Naive B cell (primary cell): ENCODE data around the gene PLCB4. TPM values are rescaled to one million over a fixed set of nuclear protein-coding genes. Genes with fewer than 3 reads are reported as not detected.

Experiments
- ATAC-seq, 2 donors: fragments of 150-1000 bp; cut with Tn5 transposase; 2 replicates each; pipeline ENCODE4 v1.10.0; 2021; ENCODE audit warnings: low read depth in 2 of 2, mild to moderate bottlenecking in 2 of 2, moderate library complexity in 2 of 2
- DNase-seq: peaks from one replicate; pipeline ENCODE4 v3.0.0; 2022
- H3K27ac Mint-ChIP-seq, 6 donors: one replicate each; pipeline ENCODE4 v1.8.0; 2020 to 2022; ENCODE audit warnings: mild to moderate bottlenecking in 6 of 6, mixed read lengths in 6 of 6, moderate library complexity in 5 of 6, inconsistent platforms in 2 of 6
- H3K27me3 Mint-ChIP-seq, 3 donors: one replicate each; pipeline ENCODE4 v1.8.0; 2021 to 2022; ENCODE audit warnings: mixed read lengths in 3 of 3, mild to moderate bottlenecking in 1 of 3
- H3K36me3 Mint-ChIP-seq, 2 donors: one replicate each; pipeline ENCODE4 v1.8.0; 2020 to 2022; ENCODE audit warnings: mixed read lengths in 2 of 2, inconsistent platforms in 1 of 2, mild to moderate bottlenecking in 1 of 2
- H3K4me1 Mint-ChIP-seq, 3 donors: one replicate each; pipeline ENCODE4 v1.8.0; 2020 to 2022; ENCODE audit warnings: mixed read lengths in 3 of 3, inconsistent platforms in 1 of 3, mild to moderate bottlenecking in 1 of 3, moderate library complexity in 1 of 3
- H3K4me3 Mint-ChIP-seq, 8 donors: one replicate each; pipeline ENCODE4 v1.8.0; 2020 to 2022; ENCODE audit warnings: mild to moderate bottlenecking in 8 of 8, mixed read lengths in 8 of 8, moderate library complexity in 8 of 8, inconsistent platforms in 2 of 8
- H3K9me3 Mint-ChIP-seq, 7 donors: one replicate each; pipeline ENCODE4 v1.8.0; 2020 to 2022; ENCODE audit warnings: mixed read lengths in 7 of 7, mild to moderate bottlenecking in 5 of 7, inconsistent platforms in 2 of 7, moderate library complexity in 1 of 7
- polyA plus RNA-seq, 6 donors: library from polyadenylated mRNA; unstranded; fragments of 300-500 nt; fragmentation: Illumina TruSeq; gene quantifications; one replicate each; pipeline ENCODE4 v1.2.3, GENCODE V29; 2021; ENCODE audit warnings: low read depth in 6 of 6

The PLCB4 gene
- polyA plus RNA-seq, 6 donors from 2014 or later, result not detected

DNA sequence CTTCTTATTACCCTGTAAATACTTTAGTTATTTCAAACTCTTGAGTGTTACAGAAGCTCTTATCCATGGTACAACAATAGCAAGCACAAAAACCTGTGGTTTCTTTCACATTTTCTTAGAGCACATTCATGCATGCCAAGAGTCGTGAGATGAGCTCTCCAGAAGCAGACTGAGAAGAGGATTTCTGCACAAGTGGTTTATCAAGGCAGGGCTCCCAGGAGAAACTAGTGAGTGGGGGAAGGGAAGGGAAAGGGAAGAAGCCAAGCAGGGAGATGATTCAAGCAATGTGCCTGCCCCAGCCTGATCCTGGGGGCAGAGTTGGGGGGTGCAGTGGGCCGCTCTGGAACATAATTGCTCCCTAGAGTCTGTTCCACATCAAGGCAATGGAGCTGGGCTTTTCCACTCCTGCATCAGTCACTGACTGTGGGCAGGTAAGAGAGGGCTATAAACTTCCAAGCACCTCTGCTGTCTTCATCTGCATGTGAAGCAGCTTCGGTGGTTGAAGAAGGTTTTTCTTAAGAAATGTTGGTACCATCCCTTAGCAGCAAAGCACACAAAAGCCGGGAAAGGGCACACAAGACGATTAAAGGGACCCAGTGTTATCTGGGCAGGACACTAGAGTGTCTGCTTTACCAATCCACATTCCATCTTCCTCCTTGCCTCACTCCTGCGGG, 152.1 kb downstream of the PLCB4 start:
- Mint-ChIP-seq H3K27me3 (no peaks in the 10 kb centered on the region), H3K27ac (no peak overlapping the region), H3K36me3 (no peaks in the 10 kb centered on the region), H3K4me3 (no peak overlapping the region), H3K4me1 (peaks cover 0 to 17% (median 6%) of the 10 kb centered on the region in 3 donors), H3K9me3 (no peaks in the 10 kb centered on the region)
- DNase-seq (no peak), ATAC-seq (no peak)

DNA sequence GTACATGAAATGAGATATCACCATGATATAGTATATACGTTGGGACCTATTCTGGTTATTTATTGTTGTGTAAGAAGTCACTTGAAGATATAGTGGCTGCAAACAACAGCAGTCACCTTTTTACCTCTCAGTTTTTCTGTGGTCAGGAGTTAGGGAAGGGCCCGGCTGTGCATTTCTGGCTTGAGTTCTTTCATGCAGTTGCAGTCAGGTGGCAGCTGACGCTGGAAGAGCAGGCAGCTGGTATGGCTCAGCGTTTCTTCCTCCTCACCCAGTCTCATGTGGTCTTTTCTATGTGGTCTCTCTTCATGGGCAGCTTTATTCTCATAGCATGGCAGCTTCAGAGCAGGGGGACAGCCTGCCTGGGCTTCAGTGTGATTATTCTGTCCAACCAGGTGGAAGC, 154.4 kb downstream of the PLCB4 start:
- Mint-ChIP-seq H3K36me3 (no peaks in the 10 kb centered on the region), H3K4me1 (peaks cover 0 to 6% (median 0%) of the 10 kb centered on the region in 3 donors), H3K4me3 (no peak overlapping the region), H3K27me3 (no peaks in the 10 kb centered on the region), H3K27ac (no peak overlapping the region), H3K9me3 (no peaks in the 10 kb centered on the region)
- no peak for DNase-seq
- ATAC-seq, result no peak

DNA sequence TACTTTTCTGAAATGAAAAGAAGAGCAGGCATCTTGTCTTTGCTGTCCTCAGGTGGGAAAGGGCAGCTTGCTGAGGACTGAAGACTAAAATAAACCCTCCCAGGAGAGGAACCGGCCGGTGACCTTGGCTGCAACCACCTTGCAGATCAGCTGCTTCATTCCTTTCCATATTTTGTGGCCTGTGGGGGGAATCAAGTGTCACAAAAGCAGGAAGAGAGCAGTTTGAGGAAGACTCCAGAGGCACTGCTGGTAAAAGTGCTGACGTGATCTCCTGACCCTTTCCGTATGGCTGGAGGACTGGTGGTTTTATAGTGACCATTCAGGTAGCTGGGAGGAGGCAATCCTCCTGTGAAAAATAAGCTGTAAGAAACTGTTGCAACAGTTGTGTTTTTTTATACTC, 157.0 kb downstream of the PLCB4 start:
- no peaks in the 10 kb centered on the region for H3K36me3 Mint-ChIP-seq
- no peak for ATAC-seq

DNA sequence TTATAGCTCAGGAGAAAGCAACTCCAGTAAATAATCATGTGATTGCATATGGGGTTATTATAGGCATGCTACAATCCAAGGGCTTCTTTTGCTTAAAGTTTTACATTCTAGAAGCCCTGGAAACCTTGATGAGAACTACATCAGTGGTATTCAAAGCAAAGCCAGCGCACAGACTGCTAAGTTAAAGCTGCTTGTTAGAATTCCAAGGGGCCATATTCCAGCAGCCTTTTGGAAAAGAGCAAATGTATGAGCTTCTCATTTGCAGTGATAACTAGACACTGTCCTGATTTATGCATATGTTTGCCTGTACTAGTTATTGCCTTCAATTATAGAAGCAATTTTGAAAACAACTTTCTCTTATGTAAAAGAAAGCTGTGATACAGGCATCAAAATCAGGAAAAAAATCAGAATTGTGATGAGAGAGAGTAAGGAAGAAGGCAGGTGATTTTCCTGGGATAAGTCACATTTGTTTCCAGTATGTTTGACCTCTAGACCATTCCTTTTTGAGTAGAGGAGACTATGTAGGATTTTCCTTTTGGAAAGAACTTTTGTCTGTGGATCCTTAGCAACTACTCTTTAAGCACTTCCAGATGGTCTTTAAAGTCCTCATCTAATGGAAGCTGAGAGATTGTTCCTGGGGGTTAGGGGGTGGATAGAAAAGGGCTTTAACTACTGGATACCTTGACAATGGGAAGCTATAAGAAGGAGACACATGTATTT, 159.2 kb downstream of the PLCB4 start:
- Mint-ChIP-seq H3K4me3 (no peak overlapping the region), H3K36me3 (no peaks in the 10 kb centered on the region), H3K4me1 (no peaks in the 10 kb centered on the region), H3K27ac (no peak overlapping the region), H3K27me3 (no peaks in the 10 kb centered on the region), H3K9me3 (no peaks in the 10 kb centered on the region)
- ATAC-seq (no peak), DNase-seq (no peak)

More for the DNA sequence above, 157.0 kb downstream of the PLCB4 start:
- Mint-ChIP-seq H3K27ac (no peak overlapping the region), H3K27me3 (no peaks in the 10 kb centered on the region), H3K9me3 (no peaks in the 10 kb centered on the region), H3K4me3 (no peak overlapping the region), H3K4me1 (no peaks in the 10 kb centered on the region)
- no peak for DNase-seq

DNA sequence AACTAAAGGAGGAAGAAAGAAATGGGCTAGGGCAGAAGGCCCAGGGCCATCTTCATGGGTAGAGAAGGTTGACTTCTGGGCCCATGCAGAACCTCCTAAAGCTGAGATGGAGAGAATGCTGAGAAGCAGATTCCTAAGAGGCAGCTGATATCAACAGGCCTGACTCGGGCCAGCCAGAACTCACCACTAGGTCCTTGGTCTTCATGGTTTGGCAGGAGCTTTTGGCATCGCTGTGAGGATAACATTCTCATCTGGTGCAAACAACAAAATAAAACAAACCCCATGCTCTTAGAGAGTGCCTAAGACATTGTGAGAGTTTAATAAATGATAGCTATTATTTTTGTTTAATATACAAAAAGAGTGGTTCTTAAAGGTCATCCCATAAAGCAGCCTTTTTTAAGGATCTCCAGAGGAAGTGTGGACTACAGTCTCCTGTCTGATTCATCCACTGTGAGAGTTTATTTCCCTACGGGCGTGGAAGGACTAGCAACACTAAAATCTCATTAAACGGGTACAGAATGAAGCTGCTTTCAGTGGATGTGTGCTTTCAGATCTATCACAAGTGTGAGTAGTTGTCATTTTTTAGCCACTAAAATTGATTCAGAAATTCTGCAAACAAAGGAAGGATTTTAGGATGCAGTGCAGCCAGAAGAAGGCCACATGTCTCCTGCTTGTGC, 160.0 kb downstream of the PLCB4 start:
- no peaks in the 10 kb centered on the region for H3K9me3 Mint-ChIP-seq
- DNase-seq (no peak), ATAC-seq (no peak)
- peak overlapping the region in 1 of 6 donors; percentile 2 for H3K27ac Mint-ChIP-seq
- H3K27me3 Mint-ChIP-seq, result no peaks in the 10 kb centered on the region
- no peaks in the 10 kb centered on the region for H3K4me1 Mint-ChIP-seq
- H3K4me3 Mint-ChIP-seq, result no peak overlapping the region
- H3K36me3 Mint-ChIP-seq, result no peaks in the 10 kb centered on the region

DNA sequence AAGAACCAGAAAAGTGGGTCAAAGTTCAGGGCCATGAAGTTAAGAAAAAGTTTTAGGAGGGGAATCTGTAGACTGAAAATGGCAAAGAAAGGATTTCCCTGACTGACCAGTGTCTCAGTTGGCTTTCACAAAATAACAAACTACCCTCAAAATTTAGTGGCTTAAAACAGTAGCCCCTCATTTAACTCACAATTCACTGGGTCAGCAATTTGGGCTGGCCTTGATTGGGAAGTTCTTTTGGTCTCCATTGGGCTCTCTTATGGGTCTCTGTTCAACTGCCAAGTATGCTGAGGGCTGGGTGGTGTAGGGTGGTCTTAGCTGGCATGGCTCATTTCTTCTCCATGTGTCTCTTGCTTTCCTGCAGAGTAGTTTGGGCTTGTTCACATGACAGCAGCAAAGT, 161.5 kb downstream of the PLCB4 start:
- no peak for DNase-seq
- no peak overlapping the region for H3K4me3 Mint-ChIP-seq
- no peaks in the 10 kb centered on the region for H3K27me3 Mint-ChIP-seq
- no peak for ATAC-seq
- H3K9me3 Mint-ChIP-seq, result no peaks in the 10 kb centered on the region
- no peaks in the 10 kb centered on the region for H3K4me1 Mint-ChIP-seq
- no peak overlapping the region for H3K27ac Mint-ChIP-seq
- H3K36me3 Mint-ChIP-seq, result no peaks in the 10 kb centered on the region

DNA sequence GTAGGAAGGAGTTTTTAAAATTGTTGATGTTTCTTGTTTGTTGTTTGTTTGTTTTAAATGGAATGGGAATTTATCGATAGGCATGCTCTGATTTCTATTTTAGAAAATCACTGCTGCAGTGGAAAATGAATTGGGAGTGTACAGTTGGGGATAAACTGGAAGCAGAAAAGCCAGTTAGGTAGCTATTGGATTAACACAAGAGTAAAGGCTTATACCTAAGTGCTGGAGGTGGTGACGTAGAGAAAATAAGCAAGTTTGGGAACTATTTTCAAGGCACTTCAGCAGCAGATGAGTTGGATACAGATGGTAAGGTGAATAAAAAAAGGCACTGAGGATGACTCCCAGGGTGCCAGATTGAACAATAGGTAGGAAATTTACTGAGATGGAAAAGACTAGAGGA, 164.9 kb downstream of the PLCB4 start:
- Mint-ChIP-seq H3K27me3 (no peaks in the 10 kb centered on the region), H3K36me3 (no peaks in the 10 kb centered on the region), H3K4me3 (no peak overlapping the region), H3K27ac (no peak overlapping the region), H3K9me3 (no peaks in the 10 kb centered on the region), H3K4me1 (no peaks in the 10 kb centered on the region)
- no peak for ATAC-seq
- DNase-seq, result no peak

DNA sequence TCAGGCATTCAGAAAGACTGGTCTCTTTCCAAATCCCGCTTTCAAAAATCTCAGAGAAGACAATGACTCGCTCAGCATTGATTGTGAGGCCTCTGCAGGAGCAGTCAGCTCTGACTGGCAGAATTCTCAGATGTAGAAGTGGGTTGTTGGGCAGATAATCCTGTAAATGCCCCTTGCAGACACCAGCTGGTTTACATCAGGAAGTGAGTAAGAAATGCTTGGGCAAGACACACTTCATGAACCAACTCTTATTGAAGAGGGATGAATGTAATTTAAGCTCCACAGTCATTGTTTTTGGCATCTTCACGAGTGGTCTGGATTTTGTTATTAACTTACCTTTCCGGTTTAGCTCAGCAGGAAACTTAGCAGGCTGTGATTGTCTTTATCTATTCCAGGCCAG, 166.6 kb downstream of the PLCB4 start:
- H3K4me3 Mint-ChIP-seq, result no peak overlapping the region
- ATAC-seq, result no peak
- H3K9me3 Mint-ChIP-seq, result peaks cover 0 to 4% (median 0%) of the 10 kb centered on the region in 7 donors
- no peaks in the 10 kb centered on the region for H3K36me3 Mint-ChIP-seq
- H3K27ac Mint-ChIP-seq, result no peak overlapping the region
- no peak for DNase-seq
- no peaks in the 10 kb centered on the region for H3K27me3 Mint-ChIP-seq
- peaks cover 0 to 3% (median 0%) of the 10 kb centered on the region in 3 donors for H3K4me1 Mint-ChIP-seq

DNA sequence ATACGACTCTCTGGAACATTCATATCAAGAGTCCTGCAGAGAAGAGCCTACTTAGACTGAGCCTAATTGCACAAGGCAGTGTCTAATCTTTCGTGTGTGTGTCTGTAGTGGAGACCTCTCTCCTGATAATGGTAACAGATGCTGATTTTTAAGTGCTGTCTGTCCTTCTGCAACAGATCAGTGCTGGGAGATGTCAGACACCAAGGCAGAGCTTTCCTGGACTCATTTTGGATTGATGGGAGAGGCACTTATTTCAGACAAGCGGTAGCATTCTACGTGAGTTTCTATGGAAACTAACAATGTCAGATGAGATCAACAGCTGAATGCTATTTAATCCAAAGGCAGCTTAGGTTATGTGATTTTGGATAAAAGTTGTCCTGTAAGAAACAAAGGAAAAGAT, 167.6 kb downstream of the PLCB4 start:
- no peak for DNase-seq
- peaks cover 0 to 11% (median 4%) of the 10 kb centered on the region in 3 donors for H3K4me1 Mint-ChIP-seq
- H3K4me3 Mint-ChIP-seq, result no peak overlapping the region
- H3K27me3 Mint-ChIP-seq, result no peaks in the 10 kb centered on the region
- peaks cover 0 to 4% (median 0%) of the 10 kb centered on the region in 7 donors for H3K9me3 Mint-ChIP-seq
- no peaks in the 10 kb centered on the region for H3K36me3 Mint-ChIP-seq
- ATAC-seq, result no peak
- H3K27ac Mint-ChIP-seq, result no peak overlapping the region

DNA sequence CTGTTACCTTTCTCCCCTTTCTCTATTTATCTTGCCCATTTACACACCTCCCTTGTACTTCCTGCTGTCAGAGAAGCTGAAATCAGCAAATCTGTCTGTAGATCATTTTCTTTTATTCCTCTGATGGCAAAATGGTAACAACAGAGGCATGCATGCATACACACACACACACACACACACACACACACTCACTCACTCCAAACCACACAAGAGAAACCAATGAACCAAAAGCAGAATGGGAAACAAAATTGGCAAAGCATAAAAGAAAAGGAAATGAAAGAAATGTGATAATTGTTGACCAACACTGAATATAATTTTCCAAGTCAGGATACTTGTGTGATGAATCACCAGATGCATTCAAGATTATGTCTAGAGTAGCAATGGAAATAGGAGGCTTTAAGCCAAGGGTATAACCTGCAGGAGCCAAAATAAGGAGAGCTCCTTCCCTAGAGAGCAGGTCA, 172.4 kb downstream of the PLCB4 start:
- ATAC-seq (no peak), DNase-seq (no peak)
- Mint-ChIP-seq H3K4me1 (peaks cover 0 to 11% (median 4%) of the 10 kb centered on the region in 3 donors), H3K9me3 (peaks cover 0 to 4% (median 0%) of the 10 kb centered on the region in 7 donors), H3K27ac (no peak overlapping the region), H3K36me3 (no peaks in the 10 kb centered on the region), H3K4me3 (no peak overlapping the region), H3K27me3 (no peaks in the 10 kb centered on the region)

DNA sequence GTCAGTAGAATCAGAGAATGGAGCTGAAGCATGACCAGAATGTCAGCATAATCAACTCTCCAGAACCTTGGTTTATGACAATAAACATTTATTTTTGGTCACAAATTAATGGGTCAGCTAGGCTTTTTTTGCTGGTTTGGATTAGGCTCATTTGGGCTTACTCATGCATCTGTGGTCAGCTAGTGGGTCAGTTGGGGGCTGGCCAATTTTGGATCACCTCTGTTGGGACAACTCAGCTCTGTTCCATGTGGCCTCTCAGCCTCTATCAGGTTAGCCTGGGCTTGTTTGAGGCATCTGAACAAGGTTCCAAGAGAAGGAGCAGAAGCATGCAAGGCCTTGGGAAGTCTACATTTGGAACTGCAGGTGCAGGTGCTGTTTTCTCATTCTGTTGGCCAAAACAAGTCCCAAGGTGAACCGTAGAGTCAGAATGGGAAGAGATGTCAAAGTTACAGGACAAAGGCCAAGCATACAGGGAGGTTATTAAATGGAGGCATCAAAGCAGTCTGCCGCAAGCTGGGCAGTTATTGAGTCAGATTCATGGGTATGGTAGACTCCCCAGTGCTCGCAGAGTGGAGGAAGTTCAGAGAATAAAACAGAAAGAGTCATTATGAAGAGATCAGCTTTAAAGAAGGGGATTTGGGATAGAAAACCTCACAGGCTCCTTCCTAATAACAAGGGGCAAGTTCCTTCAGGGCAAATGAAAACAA, 173.0 kb downstream of the PLCB4 start:
- no peak overlapping the region for H3K4me3 Mint-ChIP-seq
- peaks cover 0 to 4% (median 0%) of the 10 kb centered on the region in 7 donors for H3K9me3 Mint-ChIP-seq
- ATAC-seq, result no peak
- no peaks in the 10 kb centered on the region for H3K36me3 Mint-ChIP-seq
- H3K27ac Mint-ChIP-seq, result no peak overlapping the region
- peaks cover 0 to 11% (median 4%) of the 10 kb centered on the region in 3 donors for H3K4me1 Mint-ChIP-seq
- DNase-seq, result no peak
- H3K27me3 Mint-ChIP-seq, result no peaks in the 10 kb centered on the region

DNA sequence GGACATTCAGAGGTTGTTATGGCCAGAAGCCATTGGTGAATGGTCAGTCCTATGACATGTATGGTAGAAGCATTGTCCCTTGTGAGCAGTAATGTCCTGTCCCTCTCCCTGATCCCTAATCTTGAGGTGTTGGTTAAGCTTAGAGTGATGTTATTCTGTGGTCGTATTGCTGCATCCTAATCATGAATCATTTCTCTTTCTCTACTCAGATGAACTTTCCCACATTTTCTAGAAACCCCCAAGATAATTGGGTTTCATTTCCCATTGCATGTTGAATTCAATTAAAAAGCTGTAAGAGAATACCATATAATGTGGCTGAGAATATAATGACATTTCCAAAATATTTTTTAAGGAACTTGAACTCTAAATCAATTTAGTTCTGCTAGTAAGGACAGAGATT, 175.1 kb downstream of the PLCB4 start:
- DNase-seq, result no peak
- Mint-ChIP-seq H3K4me3 (no peak overlapping the region), H3K36me3 (no peaks in the 10 kb centered on the region), H3K27me3 (no peaks in the 10 kb centered on the region), H3K27ac (peak overlapping the region in 1 of 6 donors; percentile 26), H3K9me3 (peaks cover 0 to 3% (median 0%) of the 10 kb centered on the region in 7 donors), H3K4me1 (peaks cover 0 to 11% (median 4%) of the 10 kb centered on the region in 3 donors)
- ATAC-seq, result no peak

DNA sequence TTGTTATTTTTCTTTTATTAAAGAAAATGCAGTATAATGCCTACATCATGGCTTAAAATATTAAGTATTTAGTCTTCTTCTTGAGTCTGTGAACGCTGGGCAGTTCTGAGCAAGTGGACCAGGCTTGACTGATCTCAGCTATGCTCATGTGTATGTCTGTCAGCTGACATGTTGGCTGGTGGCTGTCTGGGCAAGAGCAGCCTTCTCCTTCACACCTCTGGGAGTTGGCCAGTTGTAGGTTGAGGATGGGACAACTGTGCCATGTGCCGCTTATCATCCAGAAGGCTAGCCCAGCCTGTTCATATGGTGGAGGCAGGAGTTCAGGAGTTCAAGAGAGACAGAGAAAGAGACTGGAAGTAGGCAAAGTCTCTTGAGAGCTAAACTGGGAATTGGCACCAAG, 175.9 kb downstream of the PLCB4 start:
- Mint-ChIP-seq H3K9me3 (no peaks in the 10 kb centered on the region), H3K27me3 (no peaks in the 10 kb centered on the region), H3K36me3 (no peaks in the 10 kb centered on the region), H3K27ac (no peak overlapping the region), H3K4me1 (peaks cover 0 to 11% (median 4%) of the 10 kb centered on the region in 3 donors), H3K4me3 (no peak overlapping the region)
- ATAC-seq, result no peak
- DNase-seq, result no peak
